ENCODE data around the gene NDUFB3.

NDUFB3 gene

DNA sequence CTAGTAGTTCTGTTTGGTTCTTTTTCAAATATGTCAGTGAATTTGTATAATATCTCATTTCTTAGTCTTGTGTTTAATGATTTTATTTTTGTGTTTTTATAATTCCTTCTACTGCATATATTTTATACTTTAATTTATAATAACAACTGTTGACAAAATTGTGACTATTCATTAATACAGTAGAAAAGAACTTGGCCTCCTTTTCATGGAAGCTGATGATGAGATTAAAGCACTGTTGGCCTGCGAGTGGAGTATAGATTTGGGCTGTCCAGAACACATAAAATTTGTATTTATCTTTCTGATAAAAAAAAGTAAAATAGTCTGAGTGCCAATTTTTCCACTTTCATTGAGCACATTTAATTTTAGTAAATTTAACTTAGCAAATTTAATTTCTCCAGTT lies 56.2 kb downstream of the NDUFB3 start:
- no peak for DNase-seq (ENCODE audit: low read depth in 3 of 3, low spot score in 1 of 3)

DNA sequence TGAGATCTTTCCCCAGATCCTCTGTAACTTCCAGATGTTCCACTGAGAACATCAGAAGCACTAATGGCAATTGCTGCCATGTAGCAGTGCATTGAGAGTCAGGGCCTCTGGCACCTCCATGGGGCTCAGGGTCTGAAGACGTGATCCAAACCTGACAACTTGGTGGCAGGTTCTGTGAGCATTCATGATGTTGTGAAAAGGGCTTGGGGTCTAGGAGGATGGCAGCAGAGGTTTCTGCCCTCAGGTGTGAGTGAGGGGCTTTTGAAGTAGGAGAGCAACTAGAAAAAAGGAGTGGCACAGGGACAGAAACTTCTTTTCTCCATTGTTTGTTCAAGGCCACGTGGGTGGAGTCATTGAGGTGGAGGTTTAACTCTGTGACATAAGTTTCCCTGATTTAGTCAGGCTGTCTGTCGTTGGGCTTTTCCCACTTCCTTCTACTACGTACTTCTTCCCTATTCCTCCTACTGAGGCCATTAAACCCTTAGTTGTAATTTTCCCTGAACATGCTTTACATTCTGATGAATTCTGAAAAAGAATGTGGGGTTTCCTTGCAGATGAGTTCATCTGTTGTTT lies 57.2 kb downstream of the NDUFB3 start:
- no peak for DNase-seq (ENCODE audit: low read depth in 3 of 3, low spot score in 1 of 3)

DNA sequence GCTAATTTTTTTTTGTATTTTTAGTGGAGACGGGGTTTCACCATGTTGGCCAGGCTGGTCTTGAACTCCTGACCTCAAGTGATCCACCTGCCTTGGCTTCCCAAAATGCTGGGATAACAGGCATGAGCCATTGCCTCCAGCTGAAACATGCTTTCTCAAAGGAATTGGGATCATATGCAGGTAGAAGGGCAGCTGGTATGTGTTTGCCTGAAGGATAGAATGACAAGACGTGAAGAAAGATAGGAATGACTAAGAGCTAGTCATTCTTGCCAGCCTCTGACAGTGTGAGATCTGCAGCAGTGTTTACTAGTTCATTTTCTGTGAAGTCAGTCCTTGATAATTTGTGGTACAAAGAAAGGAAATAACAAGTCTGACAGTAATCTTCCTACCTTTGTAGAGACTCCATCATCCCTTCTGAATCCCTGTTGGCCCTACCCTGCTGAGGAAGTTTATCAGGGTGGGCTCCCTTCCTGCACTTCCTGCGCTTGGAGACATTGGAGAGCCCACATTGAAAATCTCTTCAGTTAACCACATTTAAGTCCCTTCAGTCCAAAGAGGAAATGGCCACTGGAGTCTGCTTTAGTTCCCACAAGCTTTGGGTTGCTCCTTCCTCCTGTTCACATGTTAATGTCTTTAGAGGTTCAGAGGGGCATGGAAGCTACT lies 58.9 kb downstream of the NDUFB3 start:
- no peak for DNase-seq (ENCODE audit: low read depth in 3 of 3, low spot score in 1 of 3)

DNA sequence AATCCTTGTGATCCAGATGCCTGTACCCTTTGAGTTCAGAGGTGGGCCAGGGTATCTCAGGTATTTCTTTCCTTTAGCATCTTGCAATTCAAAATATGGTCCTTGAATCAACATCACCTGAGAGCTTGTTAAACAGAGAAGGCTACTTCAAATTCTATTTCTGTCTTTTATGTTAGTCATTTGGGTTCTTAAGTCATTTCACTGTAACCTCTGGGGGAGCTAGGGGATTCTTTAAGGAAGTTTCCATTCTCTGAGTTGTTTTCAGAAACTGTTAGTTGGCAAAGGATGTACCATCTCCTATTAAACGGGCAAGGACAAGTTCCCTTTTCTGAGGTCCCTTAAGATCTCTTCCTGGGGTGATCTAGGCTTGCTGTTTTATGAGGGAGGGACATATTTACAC lies 60.7 kb downstream of the NDUFB3 start:
- DNase-seq (ENCODE audit: low read depth in 3 of 3, low spot score in 1 of 3), result no peak

Data from stimulated activated CD4-positive, alpha-beta T cell treated with anti-CD3 and anti-CD28 coated beads, TNF-alpha, amount 100 ng/mL, for 1 hour (primary cell).